Lower lobe of right lung (tissue), 2 donors: ENCODE measurements around the gene MSI2. TPM values are rescaled to one million over a fixed set of nuclear protein-coding genes. Genes with fewer than 3 reads are reported as not detected.

ENCODE experiments used
- ATAC-seq, 2 donors: fragments of 200-7000 bp; cut with Tn5 transposase; one replicate each; pipeline ENCODE4 v1.9.1; 2020 to 2022; ENCODE audit warnings: mild to moderate bottlenecking in 2 of 2, moderate library complexity in 2 of 2
- DNase-seq: peaks from one replicate; pipeline ENCODE4 v3.0.0-alpha.2; 2020
- H3K27ac ChIP-seq: fragments of 200-600 bp; one replicate; pipeline ENCODE4 v1.8.0; 2022
- H3K27me3 ChIP-seq: fragments of 200-600 bp; one replicate; pipeline ENCODE4 v1.8.0; 2022; ENCODE audit warnings: low read depth
- H3K36me3 ChIP-seq: fragments of 200-600 bp; one replicate; pipeline ENCODE4 v1.8.0; 2022; ENCODE audit warnings: mild to moderate bottlenecking
- H3K4me1 ChIP-seq: fragments of 200-600 bp; one replicate; pipeline ENCODE4 v1.8.0; 2022
- H3K4me3 ChIP-seq: fragments of 200-600 bp; one replicate; pipeline ENCODE4 v1.8.0; 2022; ENCODE audit warnings: mild to moderate bottlenecking
- H3K9me3 ChIP-seq: fragments of 200-600 bp; one replicate; pipeline ENCODE4 v1.8.0; 2022
- CTCF ChIP-seq: fragments of 200-600 bp; IDR thresholded peaks from one replicate; pipeline ENCODE4 v1.8.0; 2022; ENCODE audit warnings: antibody characterized with exemption, mild to moderate bottlenecking
- intact Hi-C: fragments of 100-400 bp; cut with DNase I; formaldehyde crosslinking; loops from one replicate; pipeline ENCODE4 v1.11.0; 2022
- total RNA-seq: library from RNA; stranded (reverse); fragmentation: NEBNext Ultra II Directional; extraction: Animal tissue kit (Norgen Biotek cat#: 25700); gene quantifications from one replicate; pipeline ENCODE4 v1.2.1, GENCODE V29; 2021
- donor health status: DM: no; HTN: yes; CAD: no; lungs with severe emphysema.

The MSI2 gene
- total RNA-seq, 1 donor from 2014 or later = 43.9 TPM

GRCh38 chr17:57560319-57560705 lies 304.0 kb downstream of the MSI2 start:
- Histone ChIP-seq H3K27ac (no peak overlapping the region), H3K9me3 (no peaks in the 10 kb centered on the region), H3K36me3 (no peaks in the 10 kb centered on the region), H3K4me3 (no peak overlapping the region), H3K27me3 (no peaks in the 10 kb centered on the region), H3K4me1 (no peaks in the 10 kb centered on the region)
- intact Hi-C loops = no loop called here
- no peak for ATAC-seq
- DNase-seq = no peak
- TF ChIP-seq CTCF = no peak

GRCh38 chr17:57561072-57561861 lies 304.9 kb downstream of the MSI2 start:
- Histone ChIP-seq H3K27me3 (no peaks in the 10 kb centered on the region), H3K36me3 (no peaks in the 10 kb centered on the region), H3K4me3 (no peak overlapping the region), H3K9me3 (no peaks in the 10 kb centered on the region), H3K27ac (no peak overlapping the region), H3K4me1 (no peaks in the 10 kb centered on the region)
- TF ChIP-seq CTCF = no peak
- ATAC-seq (no peak), DNase-seq (no peak)
- intact Hi-C loops = no loop called here

- ATAC-seq (no peak), DNase-seq (no peak)
- H3K4me3 ChIP-seq = no peak overlapping the region
- no peak overlapping the region for H3K27ac ChIP-seq
- H3K36me3 ChIP-seq = no peaks in the 10 kb centered on the region
- no peaks in the 10 kb centered on the region for H3K9me3 ChIP-seq
- intact Hi-C loops = no loop called here
- no peaks in the 10 kb centered on the region for H3K4me1 ChIP-seq
- no peak for TF ChIP-seq CTCF
- no peaks in the 10 kb centered on the region for H3K27me3 ChIP-seq
Measured at GRCh38 chr17:57562184-57562698, 305.9 kb downstream of the MSI2 start.

- no peaks in the 10 kb centered on the region for H3K4me1 ChIP-seq
- no peak for DNase-seq
- H3K27me3 ChIP-seq = no peaks in the 10 kb centered on the region
- no peaks in the 10 kb centered on the region for H3K9me3 ChIP-seq
- H3K4me3 ChIP-seq = no peak overlapping the region
- intact Hi-C loops = no loop called here
- H3K27ac ChIP-seq = no peak overlapping the region
- TF ChIP-seq CTCF = no peak
- no peak for ATAC-seq
- H3K36me3 ChIP-seq = no peaks in the 10 kb centered on the region
Measured at GRCh38 chr17:57563958-57564357, 307.6 kb downstream of the MSI2 start.

GRCh38 chr17:57565176-57565575 lies 308.9 kb downstream of the MSI2 start:
- Histone ChIP-seq H3K4me1 (no peaks in the 10 kb centered on the region), H3K4me3 (no peak overlapping the region), H3K27me3 (no peaks in the 10 kb centered on the region), H3K9me3 (no peaks in the 10 kb centered on the region), H3K27ac (no peak overlapping the region), H3K36me3 (no peaks in the 10 kb centered on the region)
- intact Hi-C loops = no loop called here
- DNase-seq (no peak), ATAC-seq (no peak)
- TF ChIP-seq CTCF = no peak
